Ramos (cell line): Measurements from ENCODE around the gene SCOC.

Experiments
- in situ Hi-C: fragments of 300-500 bp; cut with MboI; formaldehyde crosslinking; loops from one replicate; pipeline ENCODE4 v1.14.3; 2022; ENCODE audit warnings: low sequenced_read_pairs; ENCODE audit not compliant: unreplicated experiment

SCOC gene

DNA sequence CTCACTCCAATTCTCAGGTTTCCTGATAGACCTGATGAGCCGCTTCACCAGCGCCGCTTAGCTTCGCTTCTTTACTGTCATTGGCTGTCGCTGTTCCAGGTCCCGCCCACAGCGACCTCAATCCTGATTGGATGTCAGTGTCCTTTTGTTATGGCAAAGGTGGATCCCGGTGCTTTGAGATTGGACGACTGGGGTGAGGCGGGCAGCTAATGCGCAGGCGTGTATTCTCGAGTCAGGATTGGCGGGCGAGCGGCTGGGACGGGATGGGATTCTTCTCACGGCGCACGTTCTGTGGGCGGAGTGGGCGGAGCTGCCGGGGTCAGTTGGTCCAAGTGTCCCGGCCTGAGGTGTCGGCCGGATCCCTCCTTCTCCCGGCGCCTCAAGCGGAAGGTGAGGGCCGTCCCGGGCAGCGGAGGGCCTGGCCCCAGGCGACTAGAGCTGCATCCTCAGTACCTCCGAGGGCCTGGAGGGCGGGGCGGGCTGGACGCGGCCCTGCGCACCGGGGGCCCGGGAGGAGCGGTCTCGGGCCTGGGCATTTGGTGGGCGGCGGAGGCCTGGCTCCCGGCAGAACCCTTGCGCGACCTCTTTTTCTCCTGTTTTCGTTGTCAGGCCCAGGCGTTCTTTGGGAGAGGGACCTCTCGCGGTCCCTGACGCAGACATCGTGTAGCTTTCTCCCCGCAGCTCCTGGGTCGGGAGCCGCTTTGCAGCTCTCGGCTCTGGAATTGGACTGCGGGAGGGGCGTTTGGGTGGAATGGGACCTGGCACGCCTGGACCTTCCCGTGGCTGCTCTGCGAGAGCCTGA lies at the start of gene SCOC:
Gene SCOC, plus strand, starts transcription at position 319 of the 802 bp plus-strand sequence. CDS start 5,525 bp downstream, outside the sequence.
- in situ Hi-C loops = loop anchor here (25.0 kb wide), 1 partner anchor 489 kb away; no protein-coding TSS in a partner anchor

DNA sequence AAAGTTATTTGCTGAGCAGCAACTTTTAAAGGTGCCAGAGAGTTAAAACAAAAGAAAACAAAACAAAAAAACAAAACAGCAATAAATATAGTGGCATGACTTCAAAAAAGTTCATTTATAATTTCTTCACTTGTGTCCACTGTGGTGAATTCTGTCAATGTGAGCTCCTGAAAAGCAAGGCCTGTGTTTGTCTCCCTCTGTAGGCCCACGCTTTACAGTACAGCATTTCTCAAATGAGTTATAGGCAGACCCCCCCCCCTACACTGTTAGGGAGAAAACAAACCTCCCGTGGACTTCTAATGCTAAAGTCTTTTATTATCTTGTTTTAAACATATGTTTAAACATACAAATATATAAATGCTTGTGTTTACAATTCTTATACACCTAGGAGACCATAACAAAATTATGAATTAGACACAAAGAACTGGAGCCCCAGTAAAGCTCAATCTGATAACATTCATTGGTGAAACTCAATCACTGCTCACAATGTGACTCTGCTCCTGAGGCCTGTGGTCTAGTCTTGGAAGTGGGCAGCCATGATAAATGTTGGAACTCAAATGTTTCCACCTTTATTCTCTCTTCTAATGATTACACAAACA lies 47.0 kb upstream of the SCOC start:
- in situ Hi-C loops = no loop called here

DNA sequence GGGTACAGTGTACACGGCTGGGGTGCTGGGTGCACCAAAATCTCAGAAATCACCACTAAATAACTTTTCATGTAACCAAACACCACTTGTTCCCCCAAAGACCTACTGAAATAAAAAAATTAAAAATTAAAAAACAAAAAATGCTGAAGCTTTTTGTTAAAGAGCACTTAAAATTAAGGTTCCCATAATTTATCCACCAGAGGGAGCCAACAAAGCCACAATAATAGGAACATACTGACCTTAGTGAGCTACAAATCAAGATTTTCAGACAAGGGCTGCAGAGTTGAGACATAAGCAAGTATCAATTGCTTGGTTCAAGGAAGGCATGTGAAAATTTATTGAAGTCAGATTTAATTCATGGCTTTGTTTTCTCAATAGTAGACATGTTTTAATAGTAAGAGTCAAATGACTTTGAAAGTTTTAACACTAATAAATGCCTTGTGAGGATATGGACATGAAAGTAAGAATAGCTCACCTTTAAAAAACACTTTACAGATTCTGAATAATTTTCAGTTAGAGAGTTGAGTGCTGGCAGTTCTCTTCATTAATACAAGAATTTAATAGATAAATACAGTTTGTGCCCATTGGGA lies 43.0 kb upstream of the SCOC start:
- in situ Hi-C loops = no loop called here

DNA sequence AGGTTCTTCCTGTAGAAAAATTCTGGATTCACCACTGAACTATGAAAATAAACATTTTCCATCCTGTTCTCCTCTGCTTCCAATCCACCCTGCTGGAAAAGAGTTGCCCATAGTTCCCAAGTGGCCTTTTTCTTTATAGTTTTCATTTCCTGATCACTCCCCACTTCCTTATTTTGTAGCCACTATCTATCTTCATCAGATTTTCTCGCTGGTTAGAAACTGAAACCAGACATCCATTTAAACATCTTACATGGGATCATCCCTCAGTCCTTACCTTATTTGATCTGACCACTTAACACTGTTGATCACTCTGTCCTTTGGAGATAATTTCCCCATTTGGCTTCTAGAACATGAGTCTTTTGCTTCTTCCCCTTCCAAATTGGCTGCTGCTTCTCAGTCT lies 42.2 kb upstream of the SCOC start:
- in situ Hi-C loops = no loop called here

DNA sequence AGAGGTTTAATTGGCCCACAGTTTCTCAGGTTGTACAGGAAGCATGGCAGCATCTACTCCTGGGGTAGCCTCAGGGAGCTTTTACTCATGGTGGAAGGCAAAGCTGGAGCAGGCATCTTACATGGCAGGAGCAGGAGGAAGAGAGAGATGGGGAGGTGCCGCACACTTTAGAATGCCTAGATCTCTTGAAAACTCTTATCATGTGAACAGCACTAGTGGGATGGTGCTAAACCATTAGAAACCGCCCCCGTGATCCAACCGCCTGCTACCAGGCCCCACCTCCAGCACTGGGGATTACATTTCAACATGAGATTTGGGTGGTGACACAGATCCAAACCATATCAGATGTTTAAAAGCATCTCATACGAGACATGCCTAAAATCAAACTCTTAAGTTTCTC lies 41.6 kb upstream of the SCOC start:
- in situ Hi-C loops = no loop called here

DNA sequence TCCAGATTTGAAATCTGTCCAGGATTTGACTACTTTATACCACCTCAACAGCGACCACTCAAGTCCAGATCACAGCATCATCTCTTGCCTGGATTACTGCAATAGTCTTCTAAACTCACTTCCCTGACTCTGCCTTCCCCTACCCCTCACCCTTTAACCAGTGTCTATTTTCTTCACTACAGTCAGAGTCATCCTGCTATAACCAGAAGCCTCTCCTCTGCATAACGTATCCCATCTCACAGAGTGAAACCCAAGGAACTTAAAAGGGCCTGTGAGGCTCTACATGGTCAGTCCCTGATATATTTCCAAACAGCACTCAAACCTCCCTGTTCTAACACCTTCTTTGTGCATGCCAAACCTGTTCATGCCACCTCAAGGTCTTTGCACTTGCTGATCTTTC lies 40.7 kb upstream of the SCOC start:
- in situ Hi-C loops = no loop called here

DNA sequence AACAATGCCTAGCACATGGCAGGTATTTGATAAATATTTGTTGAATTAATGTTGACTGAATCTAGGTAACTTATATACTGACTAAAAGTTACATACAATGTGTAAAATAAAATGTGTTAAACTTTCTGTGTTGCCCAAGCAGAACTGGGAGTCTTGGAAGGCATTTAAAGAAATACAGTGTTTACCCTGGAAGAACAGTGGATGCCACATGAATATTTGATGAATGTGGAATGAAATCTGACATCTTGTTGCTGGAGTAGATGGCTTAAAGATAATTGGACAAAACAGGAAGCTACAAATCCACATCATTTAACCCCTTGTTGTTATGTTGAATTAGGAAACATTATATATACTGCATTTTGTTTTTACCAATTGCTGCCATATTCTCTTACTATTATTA lies 39.9 kb upstream of the SCOC start:
- in situ Hi-C loops = no loop called here

DNA sequence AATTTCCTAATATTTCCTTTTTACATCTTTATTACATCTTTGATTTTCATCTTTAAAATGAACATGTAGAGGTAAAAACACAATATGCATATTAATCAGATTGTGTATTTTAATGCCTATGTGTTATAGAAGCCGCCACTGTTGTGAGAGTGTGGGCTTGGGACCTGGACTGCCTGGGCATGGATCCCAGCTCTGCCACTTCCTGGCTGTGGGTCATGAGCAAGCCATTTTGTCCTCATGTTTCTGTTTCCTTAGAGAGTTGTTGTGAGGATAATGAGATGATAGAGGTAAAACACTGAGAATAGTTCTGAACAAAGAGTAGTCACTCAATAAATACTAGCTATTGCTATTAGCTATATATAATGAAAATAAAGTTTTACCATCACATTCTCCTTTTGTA lies 38.4 kb upstream of the SCOC start:
- in situ Hi-C loops = no loop called here

DNA sequence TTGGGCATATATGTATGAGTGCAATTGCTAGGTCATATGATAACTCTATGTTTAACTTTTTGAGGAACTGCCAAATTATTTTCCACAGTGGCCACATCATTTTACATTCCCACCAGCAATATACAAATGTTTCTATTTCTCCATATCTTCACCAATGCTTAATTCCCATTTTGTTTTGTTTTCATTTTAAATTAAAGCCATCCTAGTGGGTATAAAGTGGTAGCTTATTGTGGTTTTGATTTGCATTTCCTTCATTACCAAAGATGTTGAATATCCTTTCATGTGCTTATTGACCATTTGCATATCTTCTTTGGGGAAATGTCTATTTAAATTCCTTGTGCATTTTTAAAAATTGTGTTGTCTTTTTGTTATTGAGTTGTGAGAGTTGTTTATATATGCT lies 36.7 kb upstream of the SCOC start:
- in situ Hi-C loops = no loop called here

DNA sequence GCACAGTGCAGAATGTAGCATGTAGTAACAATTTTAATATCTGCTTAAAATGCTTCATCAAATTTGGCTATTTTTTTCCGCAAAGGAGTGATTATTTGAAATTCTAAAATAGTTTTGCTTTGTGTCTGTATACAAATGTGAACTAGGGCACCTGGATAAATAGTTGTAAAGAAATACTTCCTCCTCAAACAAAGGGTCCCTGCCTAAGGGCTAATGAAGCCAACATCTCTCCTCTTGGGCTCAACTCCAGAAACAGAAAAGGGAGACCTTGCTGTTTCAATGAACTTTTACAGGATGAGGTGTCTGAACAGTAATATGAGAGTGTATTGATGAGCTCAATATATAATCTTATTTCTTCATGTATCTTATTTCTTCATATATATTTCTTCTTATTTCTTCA lies 30.8 kb upstream of the SCOC start:
- in situ Hi-C loops = no loop called here

DNA sequence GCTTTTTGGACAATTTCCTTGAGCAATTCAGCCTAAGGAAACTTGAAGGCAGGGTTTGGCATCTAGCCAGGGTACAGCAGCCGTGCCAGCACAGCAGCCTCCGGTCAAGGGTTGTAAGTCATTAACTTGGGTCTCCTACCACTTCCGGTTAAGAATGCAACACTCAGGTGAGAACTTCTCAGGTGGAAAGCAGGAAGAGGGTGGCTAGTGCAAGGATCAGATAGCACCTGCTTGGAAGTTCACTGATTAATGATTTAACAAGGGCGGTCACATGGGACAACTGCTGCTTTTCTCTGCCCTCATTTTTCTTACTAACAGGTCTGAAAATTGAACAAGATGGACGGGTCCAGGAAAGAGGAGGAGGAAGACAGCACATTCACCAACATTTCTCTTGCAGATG lies 30.1 kb upstream of the SCOC start:
- in situ Hi-C loops = no loop called here

DNA sequence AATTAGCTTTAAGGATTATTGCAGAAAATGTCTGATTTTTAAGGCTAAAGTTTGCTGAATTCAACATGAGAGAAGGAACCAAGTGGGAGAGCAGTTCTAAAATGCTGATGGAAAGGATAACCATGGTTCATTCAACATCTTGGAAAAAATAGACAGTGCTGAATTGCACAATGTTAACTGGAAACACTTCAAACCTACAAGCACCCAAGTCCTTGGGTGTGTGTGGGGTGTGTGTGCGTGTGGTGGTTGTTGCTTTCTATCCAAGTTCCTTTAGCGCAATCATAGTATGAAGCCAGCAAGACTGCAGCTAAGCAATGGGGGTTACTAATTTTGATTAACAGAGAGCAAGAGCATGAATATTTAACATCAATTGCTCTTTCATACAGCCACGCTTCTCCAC lies 29.3 kb upstream of the SCOC start:
- in situ Hi-C loops = no loop called here

DNA sequence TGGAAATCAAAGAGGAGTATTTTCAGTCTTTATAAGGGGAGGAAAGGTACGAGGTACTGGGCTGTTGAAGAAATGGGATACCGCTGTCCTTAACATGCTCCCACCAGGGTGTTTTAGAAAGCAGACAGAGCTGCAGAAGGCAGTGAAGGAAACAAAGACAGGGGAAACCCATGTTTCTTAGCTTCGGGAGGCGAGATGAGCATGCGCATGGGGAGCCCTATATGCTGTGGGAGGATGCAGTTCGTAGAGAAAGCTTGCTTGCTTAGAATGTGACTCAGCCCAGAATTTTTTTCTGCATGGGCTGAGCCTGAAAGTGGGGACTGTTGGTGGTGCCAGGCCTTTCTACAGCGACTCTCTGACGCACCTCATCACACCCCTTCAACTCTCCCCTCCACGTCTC lies 28.8 kb upstream of the SCOC start:
- in situ Hi-C loops = no loop called here

DNA sequence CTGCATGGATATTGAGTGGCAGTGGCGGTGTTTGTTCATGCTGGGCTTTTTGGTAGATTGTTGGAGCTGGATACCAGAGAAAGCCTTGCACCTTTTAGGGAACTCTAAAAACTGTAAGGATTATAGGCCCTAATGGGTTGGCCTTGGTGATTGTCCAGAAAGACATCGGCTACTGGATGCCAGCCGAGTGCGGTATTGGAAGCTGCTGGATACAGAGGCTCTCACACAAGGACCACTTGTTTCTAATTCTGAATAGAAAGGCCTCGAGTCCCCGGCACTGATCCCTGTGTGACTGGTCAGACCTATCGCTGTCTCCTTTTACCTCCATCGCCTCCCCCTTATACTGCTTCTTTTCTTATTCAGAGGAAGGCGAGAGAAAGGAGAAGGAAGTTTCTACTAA lies 27.3 kb upstream of the SCOC start:
- in situ Hi-C loops = no loop called here

DNA sequence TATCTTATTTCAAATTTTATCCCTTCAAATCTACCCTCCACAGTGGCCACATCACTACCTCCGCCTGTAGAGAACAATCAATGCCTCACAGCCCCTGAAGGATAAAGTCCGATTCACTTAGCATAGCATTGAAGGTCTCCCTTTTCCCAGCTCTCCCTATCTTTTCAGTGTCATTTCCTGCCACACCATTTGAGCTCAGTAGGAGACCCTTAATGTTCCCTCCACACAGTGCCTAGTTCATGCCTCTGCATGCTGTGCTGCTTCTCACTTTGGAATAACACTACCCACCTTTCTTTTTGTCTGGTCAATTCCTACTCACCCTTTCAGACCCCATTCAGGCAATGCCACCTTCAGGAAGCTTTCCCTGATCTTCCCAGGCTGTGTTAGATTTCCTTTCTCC lies 23.6 kb upstream of the SCOC start:
- in situ Hi-C loops = loop anchor here (25.0 kb wide), 1 partner anchor 512 kb away; no protein-coding TSS in a partner anchor

DNA sequence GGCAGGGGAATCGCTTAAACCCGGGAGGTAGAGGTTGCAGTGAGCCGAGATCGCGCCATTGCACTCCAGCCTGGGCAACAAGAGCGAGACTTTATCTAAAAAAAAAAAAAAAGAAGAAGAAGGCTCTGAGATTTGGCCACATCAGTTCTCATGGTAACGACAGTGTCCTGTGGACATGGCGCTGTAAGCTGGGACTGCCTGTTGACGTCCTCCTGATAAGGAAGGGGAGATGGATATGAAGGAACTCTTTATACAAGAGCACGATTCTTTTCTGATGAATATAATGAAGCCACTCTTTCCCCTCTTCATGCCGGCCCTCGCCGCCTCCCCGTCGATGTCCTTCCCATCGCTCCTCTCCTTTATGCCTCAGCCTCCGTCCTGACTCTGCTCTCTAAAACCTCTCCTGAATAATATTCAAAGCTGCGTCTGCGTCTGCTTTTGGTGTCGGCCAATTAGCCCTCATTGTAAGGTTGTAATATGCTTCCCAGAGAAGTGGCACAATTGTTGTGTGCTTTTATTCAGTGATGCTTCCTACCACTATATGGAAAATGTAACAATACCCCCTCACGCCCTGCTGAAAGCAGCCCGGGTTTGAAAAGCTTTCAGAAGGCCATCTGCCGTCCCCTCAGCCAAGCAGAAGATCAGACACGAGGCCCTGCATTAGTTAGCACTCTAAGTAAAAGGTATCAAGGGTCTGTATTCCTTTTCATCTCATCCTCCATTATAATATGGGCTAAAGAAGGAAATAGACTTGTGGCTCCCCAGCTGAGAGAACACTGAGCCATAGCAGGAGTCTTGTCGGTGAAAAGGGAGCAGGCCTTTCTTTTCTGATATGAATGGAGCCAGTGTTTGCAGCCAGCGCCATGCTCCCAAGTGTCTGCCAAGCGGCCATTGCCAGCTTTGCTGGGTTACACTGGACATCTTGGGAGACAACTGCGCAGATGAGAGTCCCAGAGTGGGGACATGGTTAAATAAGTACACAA lies 22.1 kb upstream of the SCOC start:
- in situ Hi-C loops = loop anchor here (25.0 kb wide), 1 partner anchor 511 kb away; no protein-coding TSS in a partner anchor

DNA sequence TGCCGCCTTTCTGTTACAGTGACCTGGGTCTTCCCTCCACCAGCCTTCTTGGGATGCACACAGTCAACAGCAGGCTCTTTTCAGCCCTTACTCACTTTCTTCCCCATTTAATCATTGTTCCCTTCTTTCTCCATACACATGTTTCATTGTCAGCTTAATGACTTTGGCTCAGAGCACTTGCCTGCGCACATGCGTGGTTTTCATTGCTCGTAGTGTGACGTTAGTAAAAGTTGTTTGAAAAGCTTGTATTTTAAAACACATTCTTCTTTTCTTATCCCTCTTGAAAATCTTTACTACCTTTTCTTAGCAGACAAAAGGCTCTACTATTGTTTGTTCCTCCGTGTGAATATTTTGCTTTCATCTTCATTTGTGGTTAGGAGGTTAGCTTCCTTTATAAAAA lies 19.7 kb upstream of the SCOC start:
- in situ Hi-C loops = loop anchor here (25.0 kb wide), 1 partner anchor 509 kb away; no protein-coding TSS in a partner anchor

DNA sequence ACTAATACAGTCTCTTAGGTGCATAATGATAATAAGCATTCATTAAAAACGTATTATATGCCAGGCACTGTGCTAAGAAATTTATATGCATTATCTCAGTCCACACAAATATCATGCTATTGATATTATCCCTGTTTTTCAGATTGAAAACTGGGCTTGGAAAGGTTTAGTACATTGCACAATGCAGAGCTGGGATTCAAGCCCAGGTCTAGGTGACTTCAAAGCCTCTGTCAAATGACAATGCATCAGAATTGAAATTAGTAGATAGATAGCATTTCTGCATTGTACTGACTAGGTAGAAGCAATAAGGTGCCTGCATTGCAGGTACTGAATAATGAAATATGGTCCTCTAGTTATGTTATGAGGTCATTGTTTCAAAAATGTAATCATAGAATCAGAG lies 18.2 kb upstream of the SCOC start:
- in situ Hi-C loops = loop anchor here (25.0 kb wide), 1 partner anchor 507 kb away; no protein-coding TSS in a partner anchor

DNA sequence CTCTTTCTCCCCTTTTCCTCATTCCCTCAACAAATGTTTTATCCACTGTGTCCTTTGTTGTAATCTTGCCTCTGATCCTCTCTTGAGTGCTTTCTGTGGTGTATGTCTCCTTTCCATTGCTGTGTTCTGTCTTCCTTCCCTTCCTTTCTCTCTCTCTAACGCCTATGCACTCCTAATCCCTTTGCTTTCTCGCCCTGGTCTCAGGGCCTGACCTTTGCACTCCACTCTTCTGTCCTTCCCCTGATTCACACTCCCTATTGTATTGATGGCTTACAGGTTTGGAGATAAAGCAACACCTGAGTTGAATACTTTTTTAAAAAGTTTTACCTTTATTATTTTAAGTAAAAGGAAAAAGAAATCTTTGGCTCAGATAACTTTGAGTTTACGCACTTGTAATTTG lies 15.6 kb upstream of the SCOC start:
- in situ Hi-C loops = loop anchor here (25.0 kb wide), 1 partner anchor 504 kb away; no protein-coding TSS in a partner anchor

DNA sequence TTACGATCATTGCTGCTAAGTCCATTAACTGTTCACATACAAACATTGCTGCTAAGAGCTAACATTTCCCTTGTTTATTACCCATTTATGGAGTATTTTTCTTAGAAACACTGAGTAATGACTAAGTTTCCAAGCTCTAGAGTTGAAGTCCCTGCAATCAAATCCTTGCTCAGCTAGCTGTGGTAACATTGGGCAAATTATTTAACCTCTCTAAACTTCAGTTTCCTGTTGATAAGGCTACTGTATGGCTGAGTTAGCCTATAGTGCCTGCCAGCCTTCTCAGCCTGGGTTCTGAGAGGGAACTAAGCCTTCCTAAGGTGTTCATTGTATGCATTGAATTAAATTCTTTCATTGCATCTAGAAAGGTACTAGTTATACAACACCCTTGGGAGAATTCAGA lies 15.2 kb upstream of the SCOC start:
- in situ Hi-C loops = loop anchor here (25.0 kb wide), 1 partner anchor 504 kb away; no protein-coding TSS in a partner anchor
